ENCODE results near the gene NPY4R2.
"Not testable (repeated sequence)": the region's sequence is repeated elsewhere in the genome, so short reads cannot be mapped to it uniquely, and the experiment has no call there.

Gene NPY4R2

DNA sequence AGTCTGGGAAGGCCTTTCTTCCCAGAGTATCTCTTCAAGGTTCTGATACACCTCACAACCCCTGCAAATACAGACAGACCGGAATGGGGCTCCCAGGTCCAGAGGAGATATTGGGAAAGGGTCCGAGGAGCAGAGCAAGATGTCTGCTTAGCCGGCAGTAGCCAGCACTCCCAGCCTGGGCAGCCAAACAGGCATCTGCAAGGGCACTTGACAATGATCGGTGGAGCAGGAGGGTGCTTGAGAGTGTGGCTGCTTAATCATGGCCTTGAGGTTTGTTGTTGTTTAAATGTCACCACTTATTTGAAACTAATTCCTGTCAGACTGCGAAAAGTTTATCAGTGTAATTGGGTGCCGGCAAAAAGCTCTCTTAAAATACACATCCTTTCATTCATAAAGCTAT is 15.0 kb downstream of the NPY4R2 start:
- DNase-seq, result not testable (repeated sequence)

DNA sequence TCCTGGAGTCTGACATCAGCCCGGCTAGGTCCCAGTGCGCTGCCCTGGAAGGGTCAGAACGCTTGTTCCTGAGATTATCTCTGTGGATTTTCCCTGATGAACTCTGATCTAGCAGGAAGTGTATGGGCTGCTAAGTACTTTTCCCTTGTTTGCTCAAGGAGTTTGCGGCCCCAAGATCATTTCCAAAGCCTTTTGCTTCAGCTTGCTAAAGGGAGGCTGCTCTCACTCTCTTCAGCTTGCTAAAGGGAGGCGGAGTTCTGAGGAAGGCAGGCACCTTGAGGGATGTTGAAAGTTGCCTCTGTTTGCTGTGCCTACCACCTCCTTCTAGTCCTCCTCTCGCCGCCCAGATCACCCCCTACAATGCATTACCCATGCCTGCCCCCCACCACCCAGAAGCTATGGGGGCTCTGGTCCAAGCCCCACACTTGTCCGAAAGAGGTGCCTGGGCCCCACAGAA is 18.3 kb downstream of the NPY4R2 start:
- not testable (repeated sequence) for DNase-seq

DNA sequence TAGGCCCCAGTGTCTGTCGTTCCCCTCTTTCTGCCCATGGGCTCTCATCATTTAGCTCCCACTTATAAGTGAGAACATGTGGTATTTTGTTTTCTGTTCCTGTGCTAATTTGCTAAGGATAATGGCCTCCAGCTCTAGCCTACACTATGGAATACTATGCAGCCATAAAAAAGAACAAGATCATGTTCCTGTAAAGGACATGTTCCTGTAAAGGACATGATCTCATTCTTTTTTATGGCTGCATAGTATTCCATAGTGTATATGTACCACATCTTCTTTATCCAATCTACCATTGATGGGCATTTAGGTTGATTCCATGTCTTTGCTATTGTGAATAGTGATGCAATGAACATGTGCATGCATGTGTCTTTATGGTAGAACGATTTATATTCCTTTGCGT is 19.2 kb downstream of the NPY4R2 start:
- not testable (repeated sequence) for DNase-seq

GRCh38 chr10:47940821-47941220 is 22.4 kb downstream of the NPY4R2 start:
- not testable (repeated sequence) for DNase-seq

- not testable (repeated sequence) for DNase-seq
These were observed 22.9 kb downstream of the NPY4R2 start for GRCh38 chr10:47941379-47941778.

GRCh38 chr10:47942351-47943019 is 24.0 kb downstream of the NPY4R2 start:
- not testable (repeated sequence) for DNase-seq

- DNase-seq, result not testable (repeated sequence)
These were observed 24.9 kb downstream of the NPY4R2 start for GRCh38 chr10:47943328-47943727.

DNA sequence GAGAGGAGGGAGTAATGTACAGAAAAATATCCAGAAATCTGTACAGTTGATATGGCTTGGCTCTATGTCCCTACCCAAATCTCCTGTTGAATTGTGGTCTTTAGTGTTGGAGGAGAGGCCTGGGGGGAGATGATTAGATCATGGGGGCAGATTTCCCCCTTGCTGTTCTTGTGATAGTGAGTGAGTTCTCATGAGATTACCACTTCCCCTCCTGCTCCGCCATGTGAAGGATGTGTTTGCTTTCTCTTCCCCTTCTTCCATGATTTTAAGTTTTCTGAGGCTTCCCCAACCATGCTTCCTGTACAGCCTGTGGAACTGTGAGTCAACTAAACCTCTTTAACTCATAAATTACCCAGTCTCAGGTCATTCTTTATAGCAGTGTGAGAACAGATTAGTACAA is 29.0 kb downstream of the NPY4R2 start:
- not testable (repeated sequence) for DNase-seq

GRCh38 chr10:47957158-47957557 is 38.7 kb downstream of the NPY4R2 start:
- not testable (repeated sequence) for DNase-seq

- DNase-seq, result not testable (repeated sequence)
These were observed 41.2 kb downstream of the NPY4R2 start for GRCh38 chr10:47959677-47960076.

- DNase-seq, result not testable (repeated sequence)
These were observed 42.2 kb downstream of the NPY4R2 start for GRCh38 chr10:47960699-47961098.

DNA sequence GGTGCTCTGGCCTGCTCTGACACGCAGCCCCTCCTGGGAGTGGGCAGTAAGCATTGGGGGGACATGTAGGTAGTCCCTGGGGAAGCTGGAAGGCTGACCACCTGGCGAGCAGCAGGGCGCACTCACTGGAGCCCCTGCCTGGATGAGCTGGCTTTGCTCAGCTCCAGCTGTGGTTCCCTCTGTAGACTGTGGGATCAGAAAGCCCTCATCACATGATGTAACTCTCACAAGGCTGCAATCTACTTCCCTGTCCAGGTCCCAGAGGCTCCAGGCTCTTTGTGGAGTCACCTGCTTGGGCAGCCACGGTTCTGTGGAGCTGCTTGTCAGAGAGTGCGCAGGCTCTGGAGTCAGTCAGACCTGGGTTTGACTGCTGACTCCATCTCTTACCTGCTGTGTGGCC is 44.3 kb downstream of the NPY4R2 start:
- DNase-seq, result not testable (repeated sequence)

- DNase-seq, result not testable (repeated sequence)
These were observed 46.0 kb downstream of the NPY4R2 start for GRCh38 chr10:47964280-47965063.

GRCh38 chr10:47968988-47969387 is 50.5 kb downstream of the NPY4R2 start:
- not testable (repeated sequence) for DNase-seq

DNA sequence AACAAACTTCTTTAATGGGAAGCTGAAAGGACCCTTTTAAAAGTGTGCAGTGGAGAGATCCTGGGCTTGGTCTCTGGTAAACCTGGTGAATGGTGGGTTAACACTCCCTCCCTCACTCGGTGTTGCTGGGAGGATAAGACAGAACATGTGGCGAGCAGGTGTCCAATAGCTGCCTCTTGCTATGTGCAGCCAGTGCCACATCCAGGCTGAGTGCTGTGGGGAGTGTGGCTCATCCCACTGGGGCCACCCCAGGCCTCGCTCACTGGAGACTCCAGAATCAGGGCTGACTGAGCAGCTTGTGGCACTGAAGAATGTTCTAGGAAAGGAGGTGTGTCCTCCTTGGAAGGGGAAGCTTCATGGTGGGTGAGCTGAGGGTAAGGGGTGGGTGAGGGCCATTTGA is 51.6 kb downstream of the NPY4R2 start:
- not testable (repeated sequence) for DNase-seq

GRCh38 chr10:47971598-47971997 is 53.1 kb downstream of the NPY4R2 start:
- not testable (repeated sequence) for DNase-seq

DNA sequence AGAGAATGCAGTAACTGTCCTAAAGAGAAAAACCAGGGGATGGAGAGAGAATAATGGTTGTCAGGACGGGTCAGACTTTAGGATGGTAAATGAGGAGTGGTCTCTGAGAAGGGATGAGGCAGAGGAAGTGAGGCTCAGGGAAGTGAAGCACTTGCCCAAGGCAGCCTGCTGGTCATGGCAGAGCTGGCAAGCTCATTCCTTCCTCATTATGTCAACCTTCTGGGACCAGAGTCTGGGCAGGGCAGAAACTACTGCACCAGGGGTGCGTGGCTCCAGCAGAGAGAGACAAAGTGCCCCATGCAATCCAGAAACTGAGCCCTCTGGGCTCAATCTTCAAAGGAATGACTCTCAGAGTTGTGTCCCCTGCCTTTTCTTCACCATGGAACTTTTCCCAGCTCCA is 53.6 kb downstream of the NPY4R2 start:
- not testable (repeated sequence) for DNase-seq

All from activated T-cell treated with anti-CD3 and anti-CD28 coated beads for 4 hours (primary cell).